Amniotic stem cell (primary cell): ENCODE measurements around the gene STXBP5.

ENCODE experiments used
- DNase-seq: peaks from one replicate; lab custom pipeline; 2025; lab: John Stamatoyannopoulos, UW

STXBP5 gene

GRCh38 chr6:147438758-147439528, 234.7 kb downstream of the STXBP5 start:
- DNase-seq: no peak
